Rectal smooth muscle tissue (tissue), 1 donor: Measurements from ENCODE around the gene FBXW4.

ENCODE experiments used
- H3K27ac ChIP-seq: one replicate; pipeline ENCODE4 v1.7.0; 2013; ENCODE audit warnings: low read depth, low read length, inconsistent platforms
- H3K27me3 ChIP-seq: one replicate; pipeline ENCODE4 v1.7.0; 2013; ENCODE audit warnings: low read length; ENCODE audit not compliant: control insufficient read depth, insufficient read depth
- H3K36me3 ChIP-seq: one replicate; pipeline ENCODE4 v1.7.0; 2013; ENCODE audit warnings: low read length; ENCODE audit not compliant: control insufficient read depth, insufficient read depth
- H3K4me1 ChIP-seq: one replicate; pipeline ENCODE4 v1.7.0; 2013; ENCODE audit warnings: low read length; ENCODE audit not compliant: control insufficient read depth, insufficient read depth
- H3K4me3 ChIP-seq: one replicate; pipeline ENCODE4 v1.7.0; 2013; ENCODE audit warnings: low read length
- H3K9ac ChIP-seq: one replicate; pipeline ENCODE4 v1.7.0; 2013; ENCODE audit warnings: low read length

FBXW4 gene

GRCh38 chr10:101562231-101562630, 132.7 kb downstream of the FBXW4 start:
- H3K27ac ChIP-seq, result no peak overlapping the region
- H3K4me1 ChIP-seq, result no peaks in the 10 kb centered on the region
- no peak overlapping the region for H3K4me3 ChIP-seq
- H3K27me3 ChIP-seq, result peaks cover 21% of the 10 kb centered on the region
- no peak overlapping the region for H3K9ac ChIP-seq
- no peaks in the 10 kb centered on the region for H3K36me3 ChIP-seq

- peaks cover 13% of the 10 kb centered on the region for H3K27me3 ChIP-seq
Measured at GRCh38 chr10:101561068-101561915, 133.7 kb downstream of the FBXW4 start.

More at GRCh38 chr10:101561068-101561915, 133.7 kb downstream of the FBXW4 start:
- Histone ChIP-seq H3K4me1 (no peaks in the 10 kb centered on the region), H3K36me3 (no peaks in the 10 kb centered on the region), H3K4me3 (no peak overlapping the region), H3K27ac (no peak overlapping the region), H3K9ac (no peak overlapping the region)
